HG02840 (cell line): ENCODE data around the gene NUP210L.
"Not testable (repeated sequence)": the region's sequence is repeated elsewhere in the genome, so short reads cannot be mapped to it uniquely, and the experiment has no call there.

Experiments
- ATAC-seq: cut with Tn5 transposase; IDR thresholded peaks from one replicate; pipeline ENCODE4 v1.9.1; 2021; ENCODE audit warnings: mild to moderate bottlenecking, moderate library complexity, moderate number of reproducible peaks; ENCODE audit not compliant: unreplicated experiment, low FRiP score

Gene NUP210L

GRCh38 chr1:154171223-154171583 lies 16.3 kb upstream of the NUP210L start:
- ATAC-seq, result no peak

- no peak for ATAC-seq
Measured at GRCh38 chr1:154170547-154171222, 15.8 kb upstream of the NUP210L start.

GRCh38 chr1:154167461-154167860 lies 12.6 kb upstream of the NUP210L start:
- ATAC-seq, result no peak

- ATAC-seq, result no peak
Measured at GRCh38 chr1:154166207-154166606, 11.3 kb upstream of the NUP210L start.

GRCh38 chr1:154159554-154159953 lies 4.7 kb upstream of the NUP210L start:
- no peak for ATAC-seq

GRCh38 chr1:154158307-154159125 lies 3.6 kb upstream of the NUP210L start:
- no peak for ATAC-seq

- no peak for ATAC-seq
Measured at GRCh38 chr1:154157520-154158306, 2.8 kb upstream of the NUP210L start.

GRCh38 chr1:154155251-154155650 lies 378 bp upstream of the NUP210L start:
- no peak for ATAC-seq

GRCh38 chr1:154154053-154154452 lies 820 bp downstream of the NUP210L start:
- ATAC-seq, result no peak

GRCh38 chr1:154151311-154151710 lies 3.6 kb downstream of the NUP210L start:
- no peak for ATAC-seq

GRCh38 chr1:154148807-154149206 lies 6.1 kb downstream of the NUP210L start:
- ATAC-seq, result no peak

GRCh38 chr1:154147505-154147904 lies 7.4 kb downstream of the NUP210L start:
- ATAC-seq, result not testable (repeated sequence)

- ATAC-seq, result no peak
Measured at GRCh38 chr1:154145986-154146385, 8.9 kb downstream of the NUP210L start.

- no peak for ATAC-seq
Measured at GRCh38 chr1:154142358-154142757, 12.5 kb downstream of the NUP210L start.

GRCh38 chr1:154141240-154141639 lies 13.6 kb downstream of the NUP210L start:
- no peak for ATAC-seq

- no peak for ATAC-seq
Measured at GRCh38 chr1:154137888-154138287, 17.0 kb downstream of the NUP210L start.

- ATAC-seq, result no peak
Measured at GRCh38 chr1:154133256-154133655, 21.6 kb downstream of the NUP210L start.

- ATAC-seq, result no peak
Measured at GRCh38 chr1:154129391-154129970, 25.4 kb downstream of the NUP210L start.

- not testable (repeated sequence) for ATAC-seq
Measured at GRCh38 chr1:154123205-154123604, 31.7 kb downstream of the NUP210L start.

- ATAC-seq, result no peak
Measured at GRCh38 chr1:154117642-154118041, 37.2 kb downstream of the NUP210L start.

- ATAC-seq, result no peak
Measured at GRCh38 chr1:154115180-154115579, 39.7 kb downstream of the NUP210L start.
